DND-41 (cell line): Measurements from ENCODE around the gene JPH3.

Experiments used
- ATAC-seq: fragments of 200-7000 bp; cut with Tn5 transposase; 3 replicates; pipeline ENCODE4 v1.9.1; 2021; ENCODE audit warnings: low read depth; ENCODE audit not compliant: insufficient read depth
- DNase-seq: peaks from one replicate; pipeline ENCODE4 v3.0.0-alpha.2; 2020
- H2AFZ ChIP-seq: 2 replicates; pipeline ENCODE4 v1.6.0; 2012; ENCODE audit warnings: low read depth, low read length
- H3K27ac ChIP-seq: 2 replicates; pipeline ENCODE4 v1.5.1; 2012; ENCODE audit warnings: low read length, inconsistent platforms
- H3K27me3 ChIP-seq: fragments of 200-600 bp; sonication (generic); 2 replicates; pipeline ENCODE4 v1.6.0; 2012; ENCODE audit warnings: low read length, mild to moderate bottlenecking, inconsistent platforms; ENCODE audit not compliant: insufficient read depth, poor library complexity
- H3K36me3 ChIP-seq: 2 replicates; pipeline ENCODE4 v1.5.1; 2012; ENCODE audit warnings: low read length, inconsistent platforms; ENCODE audit not compliant: insufficient read depth
- H3K4me1 ChIP-seq: 2 replicates; pipeline ENCODE4 v1.5.1; 2012; ENCODE audit warnings: mild to moderate bottlenecking, low read length; ENCODE audit not compliant: insufficient read depth
- H3K4me2 ChIP-seq: 2 replicates; pipeline ENCODE4 v1.6.0; 2012; ENCODE audit warnings: mild to moderate bottlenecking, moderate library complexity, low read length, inconsistent platforms; ENCODE audit not compliant: insufficient read depth
- H3K4me3 ChIP-seq, 2 experiments: fragments of 200-600 bp in 1 of 2; shearing (Covaris generic) in 1 of 2; 2 replicates each; pipeline ENCODE4 v1.5.1; 2012 to 2016; ENCODE audit warnings: inconsistent platforms in 2 of 2, low read length in 2 of 2, mild to moderate bottlenecking in 2 of 2, low read depth in 1 of 2, moderate library complexity in 1 of 2
- H3K79me2 ChIP-seq: 2 replicates; pipeline ENCODE4 v1.6.0; 2012; ENCODE audit warnings: low read length, inconsistent platforms; ENCODE audit not compliant: insufficient read depth
- H3K9ac ChIP-seq: 2 replicates; pipeline ENCODE4 v1.6.0; 2012; ENCODE audit warnings: low read depth, mild to moderate bottlenecking, inconsistent platforms, low read length, moderate library complexity
- H3K9me3 ChIP-seq: 2 replicates; pipeline ENCODE4 v1.5.1; 2012; ENCODE audit warnings: low read length, moderate library complexity, mild to moderate bottlenecking, inconsistent platforms; ENCODE audit not compliant: insufficient read depth, severe bottlenecking
- H4K20me1 ChIP-seq: 2 replicates; pipeline ENCODE4 v1.6.0; 2012; ENCODE audit warnings: low read length; ENCODE audit not compliant: insufficient read depth
- CTCF ChIP-seq: IDR thresholded peaks from 2 replicates; pipeline ENCODE4 v1.5.1; 2012; ENCODE audit warnings: borderline replicate concordance, low read length, moderate library complexity, mild to moderate bottlenecking; ENCODE audit not compliant: poor library complexity, severe bottlenecking; ENCODE audit errors: extremely low read depth
- EZH2 ChIP-seq: IDR thresholded peaks from 3 replicates; pipeline ENCODE4 v1.6.1; 2012; ENCODE audit warnings: borderline replicate concordance, low read depth, mild to moderate bottlenecking, moderate library complexity, low read length, inconsistent platforms; ENCODE audit not compliant: severe bottlenecking

The JPH3 gene

GRCh38 chr16:87570938-87571867 is 31.1 kb upstream of the JPH3 start:
- no peak overlapping the region for H3K9ac ChIP-seq
- H2AFZ ChIP-seq = no peak overlapping the region
- no peak overlapping the region for H3K4me3 ChIP-seq
- peak; percentile 37 for TF ChIP-seq CTCF
- no peak for TF ChIP-seq EZH2
- no peaks in the 10 kb centered on the region for H3K79me2 ChIP-seq
- no peaks in the 10 kb centered on the region; the same call in 1 of the 2 replicates for H4K20me1 ChIP-seq
- DNase-seq = no peak
- no peak overlapping the region for H3K27ac ChIP-seq
- no peaks in the 10 kb centered on the region for H3K27me3 ChIP-seq
- H3K4me2 ChIP-seq = no peak overlapping the region
- H3K9me3 ChIP-seq = no peaks in the 10 kb centered on the region
- no peaks in the 10 kb centered on the region for H3K4me1 ChIP-seq
- no peaks in the 10 kb centered on the region for H3K36me3 ChIP-seq
- ATAC-seq = no peak

- H3K4me1 ChIP-seq = no peaks in the 10 kb centered on the region
- no peak for DNase-seq
Measured at GRCh38 chr16:87571868-87572244, 30.5 kb upstream of the JPH3 start.

GRCh38 chr16:87572959-87573358 is 29.3 kb upstream of the JPH3 start:
- no peak for TF ChIP-seq EZH2
- TF ChIP-seq CTCF = no peak

More at GRCh38 chr16:87571868-87572244, 30.5 kb upstream of the JPH3 start:
- H3K9me3 ChIP-seq = no peaks in the 10 kb centered on the region
- H3K4me2 ChIP-seq = no peak overlapping the region
- H3K27ac ChIP-seq = no peak overlapping the region
- no peaks in the 10 kb centered on the region for H3K27me3 ChIP-seq
- TF ChIP-seq CTCF (no peak), EZH2 (no peak)
- H3K36me3 ChIP-seq = no peaks in the 10 kb centered on the region
- ATAC-seq = no peak
- no peaks in the 10 kb centered on the region for H3K79me2 ChIP-seq
- H4K20me1 ChIP-seq = no peaks in the 10 kb centered on the region; the same call in 1 of the 2 replicates
- H2AFZ ChIP-seq = no peak overlapping the region
- no peak overlapping the region for H3K4me3 ChIP-seq
- no peak overlapping the region for H3K9ac ChIP-seq

More at GRCh38 chr16:87572959-87573358, 29.3 kb upstream of the JPH3 start:
- no peaks in the 10 kb centered on the region for H3K4me1 ChIP-seq
- DNase-seq (no peak), ATAC-seq (no peak)
- no peak overlapping the region for H3K9ac ChIP-seq
- H3K36me3 ChIP-seq = no peaks in the 10 kb centered on the region
- H2AFZ ChIP-seq = no peak overlapping the region
- no peaks in the 10 kb centered on the region; the same call in 1 of the 2 replicates for H4K20me1 ChIP-seq
- H3K4me3 ChIP-seq = no peak overlapping the region
- H3K27ac ChIP-seq = no peak overlapping the region
- no peaks in the 10 kb centered on the region for H3K27me3 ChIP-seq
- H3K79me2 ChIP-seq = no peaks in the 10 kb centered on the region
- H3K4me2 ChIP-seq = no peak overlapping the region
- no peaks in the 10 kb centered on the region for H3K9me3 ChIP-seq
